Astrocyte of the cerebellum (primary cell): ENCODE data around the gene CYBC1.

Source experiments
- DNase-seq: peaks from one replicate; pipeline ENCODE4 v3.0.0-alpha.2; 2011; ENCODE audit warnings: low read depth
- H3K4me3 ChIP-seq: 2 replicates; pipeline ENCODE4 v1.5.1; 2011; ENCODE audit warnings: mild to moderate bottlenecking, low read depth, low read length, moderate library complexity
- CTCF ChIP-seq: IDR thresholded peaks from 2 replicates; pipeline ENCODE4 v1.5.1; 2012; ENCODE audit warnings: low read length, low read depth, moderate library complexity, mild to moderate bottlenecking; ENCODE audit errors: missing control alignments
- in situ Hi-C: cut with HindIII; loops from 2 replicates; pipeline ENCODE4 v1.10.0; 2017; ENCODE audit warnings: low sequenced_read_pairs

The CYBC1 gene

DNA sequence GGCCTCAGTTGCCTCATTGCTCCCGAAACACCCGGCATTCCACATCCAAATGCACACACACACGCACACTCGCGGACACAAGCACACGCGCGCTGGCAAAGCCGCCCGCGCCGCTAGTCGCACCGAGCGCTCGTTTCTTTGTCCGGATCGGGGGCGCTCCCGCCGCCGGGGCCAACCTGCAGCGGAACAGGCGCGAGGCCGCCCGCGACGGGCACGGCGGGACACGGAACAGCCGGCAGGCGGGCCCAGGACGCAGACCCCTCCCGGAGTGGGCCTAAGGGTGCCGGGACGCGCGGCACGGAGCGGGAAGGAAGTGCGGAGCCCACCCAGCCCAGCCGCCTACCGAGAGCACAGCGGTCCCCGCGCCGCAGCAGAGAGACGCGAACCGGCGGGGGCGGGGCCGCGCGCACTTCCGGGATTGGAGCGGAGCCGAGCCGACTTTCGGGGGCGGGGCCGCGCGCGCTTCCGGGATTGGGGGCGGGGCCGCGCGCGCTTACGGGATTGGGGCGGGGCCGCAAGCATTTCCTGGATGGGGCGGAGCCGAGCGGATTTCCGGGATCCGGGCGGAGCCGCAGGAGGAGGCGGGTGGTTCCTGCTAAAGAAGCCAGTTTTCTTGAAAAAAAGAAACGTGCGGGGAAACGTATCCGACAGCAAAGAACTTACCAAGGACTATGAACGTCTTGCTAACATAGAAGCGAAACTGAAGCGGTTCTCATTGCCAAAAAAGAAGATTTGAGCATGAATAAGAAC lies at the start of gene CYBC1:
Gene CYBC1, minus strand, starts transcription at position 396 of the 750 bp plus-strand sequence. CDS start 1,498 bp downstream, outside the sequence.
- peak; percentile 85 for DNase-seq
- TF ChIP-seq CTCF = no peak
- H3K4me3 ChIP-seq = peak within 1 kb of the TSS; percentile 86
- in situ Hi-C loops = no loop called here

DNA sequence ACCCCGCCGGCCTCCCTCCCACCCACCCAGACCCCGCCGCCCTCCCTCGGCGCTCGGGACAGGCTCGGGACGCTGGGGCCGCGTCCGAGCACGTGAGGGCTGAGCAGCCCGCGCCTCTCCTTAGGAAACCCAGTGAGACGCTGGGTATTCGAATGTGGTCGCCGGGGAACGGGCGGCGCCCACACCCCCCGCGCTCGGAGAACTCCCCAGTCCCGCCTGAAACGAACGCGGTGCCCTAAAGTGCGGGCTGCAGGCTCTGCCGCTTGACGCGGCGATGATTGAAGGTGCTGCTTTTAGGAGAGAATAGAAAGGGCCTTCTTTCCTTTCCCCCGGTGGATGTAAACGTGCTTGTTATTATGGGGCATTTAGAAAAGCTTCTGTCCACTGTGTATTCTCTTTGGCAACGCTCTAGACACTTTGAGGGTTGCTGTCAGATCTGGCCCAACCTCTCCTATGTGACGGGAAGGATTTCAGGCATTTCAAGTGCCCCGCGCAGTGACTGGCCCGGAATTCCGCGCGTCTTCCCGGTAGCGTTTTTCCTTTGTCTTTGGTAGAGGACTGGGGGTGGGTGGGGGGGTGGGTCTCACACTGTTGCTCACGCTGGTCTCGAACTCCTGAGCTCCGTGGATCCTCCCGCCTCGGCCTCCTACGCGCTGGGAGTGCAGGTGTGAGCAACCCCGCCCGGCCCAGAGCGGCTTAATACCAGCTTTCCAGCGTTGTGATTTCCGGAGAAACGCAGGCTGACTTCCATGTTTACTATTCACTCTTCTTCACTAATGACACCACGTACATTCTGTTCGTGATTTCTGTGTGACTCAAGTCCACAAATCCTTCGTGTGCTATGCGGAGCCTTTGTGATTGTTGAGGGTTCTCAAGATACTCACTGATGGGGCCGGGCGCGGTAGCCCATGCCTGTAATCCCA lies 47.2 kb upstream of the CYBC1 start:
- TF ChIP-seq CTCF = no peak
- in situ Hi-C loops = no loop called here
- no peak for DNase-seq
- peak overlapping the region; percentile 44 for H3K4me3 ChIP-seq

DNA sequence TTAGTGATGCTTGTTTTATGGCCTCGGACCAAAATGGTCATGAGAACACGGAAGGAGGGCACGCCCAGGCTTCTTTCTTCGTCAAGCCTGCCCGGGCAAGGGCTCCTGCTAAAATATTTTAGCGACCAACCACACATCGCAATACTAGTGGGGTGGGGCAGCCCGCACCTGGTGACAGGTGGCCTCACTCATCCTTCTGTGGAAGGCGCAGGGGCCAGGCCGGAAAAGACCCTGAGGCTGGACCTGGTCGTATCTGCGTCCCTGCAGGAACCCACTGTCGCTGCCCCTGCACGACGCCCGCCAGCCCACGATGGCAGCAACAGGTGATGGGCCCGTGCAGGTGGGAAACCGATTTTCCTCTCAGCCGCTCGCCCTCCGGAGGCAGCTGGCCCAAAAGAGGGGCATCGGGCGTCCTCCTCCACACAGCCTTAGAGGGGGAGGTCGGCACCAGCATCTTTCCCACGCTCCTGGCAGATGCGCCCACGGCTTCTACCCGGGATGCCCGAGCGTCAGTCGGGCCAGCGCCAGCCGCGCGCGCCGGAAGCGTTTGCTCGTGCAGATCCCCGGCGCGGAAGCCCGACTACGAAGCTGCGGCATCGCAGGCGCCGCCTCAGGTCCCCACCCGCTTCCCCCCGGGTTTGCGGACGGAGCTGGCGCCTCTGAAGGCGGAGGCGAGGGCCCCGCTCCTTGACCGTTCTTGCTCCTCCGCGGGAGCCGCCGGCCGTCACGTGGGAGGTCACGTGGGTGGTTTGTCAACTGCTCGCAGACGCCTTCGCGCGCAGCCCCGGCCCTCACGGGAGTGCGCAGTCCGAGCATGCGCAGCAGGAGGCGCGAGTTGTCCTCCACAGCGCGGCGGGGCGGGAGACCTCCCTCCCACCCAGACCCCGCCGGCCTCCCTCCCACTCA lies 46.2 kb upstream of the CYBC1 start:
- peak; percentile 73 for DNase-seq
- no peak for TF ChIP-seq CTCF
- in situ Hi-C loops = no loop called here

DNA sequence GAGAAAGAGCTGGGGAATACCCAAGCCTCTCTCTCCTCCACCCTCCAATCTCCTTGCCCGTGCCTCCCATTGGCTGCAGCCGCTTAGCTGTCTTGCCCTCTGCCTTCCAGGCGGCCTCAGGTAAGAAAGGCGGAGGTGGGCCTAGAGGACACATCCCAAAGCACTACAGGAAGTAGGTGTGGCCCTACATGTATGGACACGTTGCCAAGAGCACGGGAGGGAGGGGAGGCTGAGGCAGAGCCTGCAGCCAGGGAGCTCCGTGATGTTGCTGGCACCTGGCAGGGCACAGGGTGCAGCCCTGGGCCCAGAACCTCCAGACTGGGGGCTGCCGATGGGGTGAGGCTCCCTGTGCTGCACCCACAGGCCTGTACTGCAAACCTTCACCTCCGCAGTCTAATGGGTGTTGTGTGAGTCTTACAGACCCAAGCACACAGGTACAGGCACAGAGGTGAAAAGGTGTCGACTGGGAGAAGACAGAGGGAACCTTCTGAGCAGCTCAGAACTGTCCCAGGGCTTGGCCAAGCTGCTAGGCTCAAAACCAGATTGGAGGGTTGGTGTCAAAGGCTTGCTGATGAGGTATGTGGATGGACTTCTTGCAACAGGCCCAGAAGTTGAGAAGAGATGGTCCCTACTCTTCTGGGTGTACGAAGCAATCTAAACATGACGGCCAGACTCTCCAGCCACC lies 45.4 kb upstream of the CYBC1 start:
- DNase-seq = no peak
- no peak overlapping the region for H3K4me3 ChIP-seq
- in situ Hi-C loops = no loop called here
- no peak for TF ChIP-seq CTCF

More for the DNA sequence above, 46.2 kb upstream of the CYBC1 start:
- H3K4me3 ChIP-seq = peak overlapping the region; percentile 61

DNA sequence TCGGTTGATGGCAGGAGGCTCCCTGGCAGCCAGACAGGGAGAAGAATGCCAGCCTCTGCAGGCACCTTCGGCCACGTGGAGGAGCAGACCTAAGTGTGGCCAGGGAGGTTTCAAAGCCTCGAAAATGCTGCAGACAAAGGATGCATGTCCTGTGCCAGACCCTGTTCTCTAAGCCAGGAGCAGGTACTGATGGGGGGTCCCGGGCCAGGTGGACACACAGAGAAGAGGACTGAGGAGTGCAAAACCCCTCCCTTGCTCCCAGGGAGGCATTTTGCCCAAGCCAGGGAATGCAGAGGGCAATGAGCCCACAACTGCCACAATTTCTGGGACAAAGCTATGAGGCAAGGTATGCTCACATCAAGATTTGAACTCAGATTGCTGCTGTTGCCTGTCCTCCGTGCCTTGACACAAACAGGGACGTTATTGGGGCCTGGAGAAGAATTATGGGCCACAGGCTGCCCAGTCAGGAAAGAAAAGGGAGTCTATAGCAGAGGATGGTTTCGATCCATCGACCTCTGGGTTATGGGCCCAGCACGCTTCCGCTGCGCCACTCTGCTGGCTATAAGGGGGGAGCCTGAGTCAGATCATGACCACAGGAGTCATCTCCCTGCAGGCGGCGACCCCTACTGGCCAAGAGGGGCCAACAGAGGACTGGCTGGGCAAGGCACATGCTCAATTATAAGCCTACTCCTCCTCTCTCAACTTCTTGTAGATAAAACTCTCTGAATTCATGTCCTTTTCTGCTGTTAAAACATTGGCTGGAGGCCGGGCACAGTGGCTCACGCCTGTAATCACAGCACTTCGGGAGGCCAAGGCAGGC lies 43.9 kb upstream of the CYBC1 start:
- in situ Hi-C loops = no loop called here
- H3K4me3 ChIP-seq = no peak overlapping the region
- TF ChIP-seq CTCF = peak; percentile 83
- peak; percentile 85 for DNase-seq
